K562 (cell line): ENCODE data around the gene CHD2. TPM values are rescaled to one million over a fixed set of nuclear protein-coding genes. Genes with fewer than 3 reads are reported as not detected.
A peak's percentile ranks its signal among the peaks of the same experiment; 100 is the strongest.

ENCODE experiments used
- CHD2 ChIP-seq: IDR thresholded peaks from 2 replicates; pipeline ENCODE4 v1.6.1; 2011; ENCODE audit warnings: low read depth, low read length
- CHD4 ChIP-seq: fragments of 200-600 bp; sonication (generic); IDR thresholded peaks from 3 replicates; pipeline ENCODE4 v1.6.1; 2012; ENCODE audit warnings: low read depth, mild to moderate bottlenecking, mixed read lengths, low read length, inconsistent platforms; ENCODE audit not compliant: insufficient read depth, insufficient replicate concordance, poor library complexity, severe bottlenecking
- FOSL1 ChIP-seq: fragments of 200-800 bp; sonication (Bioruptor generic); conservative IDR thresholded peaks from 2 replicates; pipeline ENCODE4 v1.6.1; 2016; ENCODE audit warnings: missing genetic modification characterization, missing compliant biosample characterization
- IRF1 ChIP-seq: sonication (generic); formaldehyde crosslinking; IDR thresholded peaks from 2 replicates; pipeline ENCODE4 v1.8.0; 2022; ENCODE audit warnings: missing genetic modification reagents, mild to moderate bottlenecking, borderline replicate concordance
- MAZ ChIP-seq, 2 experiments: fragments of 450-650 bp in 1 of 2; sonication (generic) in 1 of 2; formaldehyde crosslinking; IDR thresholded peaks in 1 of 2; conservative IDR thresholded peaks in 1 of 2; 2 replicates each; pipeline versions ENCODE4 v1.4.0 to v1.5.0; 2020; ENCODE audit warnings: mild to moderate bottlenecking in 1 of 2, missing genetic modification reagents in 1 of 2
- MEIS2 ChIP-seq: fragments of 450-650 bp; IDR thresholded peaks from 2 replicates; pipeline ENCODE4 v1.6.1; 2014; ENCODE audit warnings: mild to moderate bottlenecking; ENCODE audit not compliant: partially characterized antibody
- NCOA2 ChIP-seq, 2 experiments: fragments of 450-650 bp; IDR thresholded peaks; 2 replicates each; pipeline ENCODE4 v1.6.1; 2018; ENCODE audit warnings: mild to moderate bottlenecking in 2 of 2, moderate library complexity in 1 of 2; ENCODE audit not compliant: partially characterized antibody in 2 of 2
- PHB ChIP-seq: fragments of 250-450 bp; sonication (Bioruptor Pico); IDR thresholded peaks from 2 replicates; pipeline ENCODE4 v1.5.0; 2021
- POLR2AphosphoS2 ChIP-seq: IDR thresholded peaks from 2 replicates; pipeline ENCODE4 v1.6.1; 2012; ENCODE audit warnings: low read length, improper control_type of control experiment
- POLR2AphosphoS5 ChIP-seq: IDR thresholded peaks from 2 replicates; pipeline ENCODE4 v1.6.1; 2011; ENCODE audit warnings: mild to moderate bottlenecking, low read depth, low read length, moderate library complexity; ENCODE audit not compliant: control insufficient read depth, insufficient read depth
- POU5F1 ChIP-seq: fragments of 150-350 bp; IDR thresholded peaks from 2 replicates; pipeline ENCODE4 v1.6.1; 2014; ENCODE audit warnings: borderline replicate concordance, low read length, low read depth, mild to moderate bottlenecking; ENCODE audit not compliant: partially characterized antibody
- RHOXF2B ChIP-seq: fragments of 250-450 bp; sonication (Bioruptor Pico); conservative IDR thresholded peaks from 2 replicates; pipeline ENCODE4 v1.5.1; 2021
- SMAD1 ChIP-seq: fragments of 150-350 bp; IDR thresholded peaks from 2 replicates; pipeline ENCODE4 v1.6.1; 2014; ENCODE audit warnings: low read length, low read depth; ENCODE audit not compliant: partially characterized antibody
- SPI1 ChIP-seq: IDR thresholded peaks from 2 replicates; pipeline ENCODE4 v1.6.1; 2011; ENCODE audit warnings: low read depth, low read length, control low read depth, borderline replicate concordance
- TSC22D4 ChIP-seq: fragments of 450-650 bp; IDR thresholded peaks from 2 replicates; pipeline ENCODE4 v1.6.1; 2016; ENCODE audit warnings: missing genetic modification characterization, missing biosample characterization, control low read depth
- U2AF2 ChIP-seq: fragments of 200-400 bp; formaldehyde crosslinking; optimal IDR thresholded peaks from 2 replicates; pipeline ENCODE3; 2017; ENCODE audit warnings: low read depth, mild to moderate bottlenecking, low read length
- USF2 ChIP-seq: sonication (generic); formaldehyde crosslinking; IDR thresholded peaks from 2 replicates; pipeline ENCODE4 v1.5.0; 2020; ENCODE audit warnings: missing genetic modification reagents
- ZFPM2 ChIP-seq: fragments of 250-450 bp; sonication (Bioruptor Pico); IDR thresholded peaks from 2 replicates; pipeline ENCODE4 v1.5.1; 2022; ENCODE audit warnings: mild to moderate bottlenecking
- ZFX ChIP-seq: sonication (generic); formaldehyde crosslinking; IDR thresholded peaks from 2 replicates; pipeline ENCODE4 v1.8.0; 2022; ENCODE audit warnings: mild to moderate bottlenecking, missing genetic modification reagents, moderate library complexity
- ZNF696 ChIP-seq: fragments of 250-450 bp; sonication (Bioruptor Pico); conservative IDR thresholded peaks from 2 replicates; pipeline ENCODE4 v1.4.0; 2020; ENCODE audit warnings: mild to moderate bottlenecking, moderate library complexity
- polyA plus RNA-seq, 8 experiments: library from polyadenylated mRNA; depleted of rRNA in 4 of 8; stranded (reverse) in 5 of 8; unstranded in 3 of 8; fragments of >200 nt; fragmentation: Nextera tagmentation in 2 of 8; fragmentation: Illumina TruSeq in 1 of 8; extraction: Ambion mirVana in 2 of 8; extraction: Trizol in 1 of 8; gene quantifications; 2 replicates each; pipeline versions ENCODE4 v1.2.1 to v1.2.3, GENCODE V29; 2011 to 2014; ENCODE audit warnings: inconsistent platforms in 1 of 8, missing spikeins in 1 of 8
- total RNA-seq, 7 experiments: library from RNA; depleted of rRNA in 6 of 7; stranded (reverse); fragments of >200 nt in 6 of 7; fragmentation: Illumina TruSeq in 2 of 7; extraction: Trizol in 2 of 7; gene quantifications; 2 replicates each; pipeline versions ENCODE4 v1.2.1 to v1.2.3, GENCODE V29; 2011 to 2021; ENCODE audit warnings: low replicate concordance in 1 of 7
- TF ChIP-seq, protein P1 (sequence below): fragments of 200-800 bp; sonication (Bioruptor generic); IDR thresholded peaks from 2 replicates; pipeline ENCODE4 v1.6.1; 2017; ENCODE audit warnings: missing genetic modification characterization, missing compliant biosample characterization
- TF ChIP-seq, protein P2 (sequence below): fragments of 250-450 bp; sonication (Bioruptor Pico); IDR thresholded peaks from 2 replicates; pipeline ENCODE4 v1.5.0; 2020; ENCODE audit warnings: mild to moderate bottlenecking, borderline replicate concordance

Gene CHD2
- total and polyA plus RNA-seq, 9 of the 15 experiments (the other 6 are each of a cell fraction or from before 2014, with no cell fraction given): 38.9 to 70.8 (median 56.2) TPM

GRCh38 chr15:92881802-92882696, 18.1 kb upstream of the CHD2 start (continued):
- TF ChIP-seq, protein P1, sequence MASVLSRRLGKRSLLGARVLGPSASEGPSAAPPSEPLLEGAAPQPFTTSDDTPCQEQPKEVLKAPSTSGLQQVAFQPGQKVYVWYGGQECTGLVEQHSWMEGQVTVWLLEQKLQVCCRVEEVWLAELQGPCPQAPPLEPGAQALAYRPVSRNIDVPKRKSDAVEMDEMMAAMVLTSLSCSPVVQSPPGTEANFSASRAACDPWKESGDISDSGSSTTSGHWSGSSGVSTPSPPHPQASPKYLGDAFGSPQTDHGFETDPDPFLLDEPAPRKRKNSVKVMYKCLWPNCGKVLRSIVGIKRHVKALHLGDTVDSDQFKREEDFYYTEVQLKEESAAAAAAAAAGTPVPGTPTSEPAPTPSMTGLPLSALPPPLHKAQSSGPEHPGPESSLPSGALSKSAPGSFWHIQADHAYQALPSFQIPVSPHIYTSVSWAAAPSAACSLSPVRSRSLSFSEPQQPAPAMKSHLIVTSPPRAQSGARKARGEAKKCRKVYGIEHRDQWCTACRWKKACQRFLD (CRISPR knock-in tag): 0 out of 2 replicates have a peak, but pooled peaks have one; percentile 13
- TF ChIP-seq ZFX (CRISPR knock-in tag) (peak; percentile 74; the same call in 1 of the 2 replicates), NCOA2 (IDR thresholded peaks at IDR 0.05; ENCODE audit: partially characterized antibody in 2 of 2) (no peak), ZFPM2 (0 out of 2 replicates have a peak, but pooled peaks have one; percentile 13), USF2 (CRISPR knock-in tag) (no peak), TSC22D4 (tag) (no peak), CHD4 (no peak), SPI1 (peak; percentile 55; the same call in 1 of the 2 replicates), RHOXF2B (CRISPR knock-in tag) (no peak), IRF1 (CRISPR knock-in tag) (no peak), MEIS2 (peak; percentile 67), FOSL1 (tag) (no peak), MAZ (CRISPR knock-in tag; conservative IDR thresholded peaks at IDR 0.05 in 1 of 2, IDR thresholded peaks at IDR 0.05 in 1 of 2) (peak in 1 of 2 experiments; percentile 25; a peak in 2 of 4 replicates), ZNF696 (CRISPR knock-in tag) (no peak), POU5F1 (no peak), POLR2AphosphoS5 (peak; percentile 94), PHB (no peak; the same call in 1 of the 2 replicates), U2AF2 (no peak), SMAD1 (peak; percentile 94), POLR2AphosphoS2 (peak; percentile 79; the same call in 1 of the 2 replicates), CHD2 (peak; percentile 85)
- TF ChIP-seq, protein P2, sequence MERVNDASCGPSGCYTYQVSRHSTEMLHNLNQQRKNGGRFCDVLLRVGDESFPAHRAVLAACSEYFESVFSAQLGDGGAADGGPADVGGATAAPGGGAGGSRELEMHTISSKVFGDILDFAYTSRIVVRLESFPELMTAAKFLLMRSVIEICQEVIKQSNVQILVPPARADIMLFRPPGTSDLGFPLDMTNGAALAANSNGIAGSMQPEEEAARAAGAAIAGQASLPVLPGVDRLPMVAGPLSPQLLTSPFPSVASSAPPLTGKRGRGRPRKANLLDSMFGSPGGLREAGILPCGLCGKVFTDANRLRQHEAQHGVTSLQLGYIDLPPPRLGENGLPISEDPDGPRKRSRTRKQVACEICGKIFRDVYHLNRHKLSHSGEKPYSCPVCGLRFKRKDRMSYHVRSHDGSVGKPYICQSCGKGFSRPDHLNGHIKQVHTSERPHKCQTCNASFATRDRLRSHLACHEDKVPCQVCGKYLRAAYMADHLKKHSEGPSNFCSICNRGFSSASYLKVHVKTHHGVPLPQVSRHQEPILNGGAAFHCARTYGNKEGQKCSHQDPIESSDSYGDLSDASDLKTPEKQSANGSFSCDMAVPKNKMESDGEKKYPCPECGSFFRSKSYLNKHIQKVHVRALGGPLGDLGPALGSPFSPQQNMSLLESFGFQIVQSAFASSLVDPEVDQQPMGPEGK (CRISPR knock-in tag): no peak
